Measurements from ENCODE around the gene ADAM30. TPM values are rescaled to one million over a fixed set of nuclear protein-coding genes. Genes with fewer than 3 reads are reported as not detected.

The ADAM30 gene
- total and polyA plus RNA-seq, 8 donors, result not detected

- H3K4me3 ChIP-seq, result no peak overlapping the region
- H3K27me3 ChIP-seq, result no peaks in the 10 kb centered on the region
- H3K36me3 ChIP-seq, result peaks cover 0 to 100% of the 10 kb centered on the region in 2 donors
- no peaks in the 10 kb centered on the region for H3K4me1 ChIP-seq
- H3K27ac ChIP-seq, result no peak overlapping the region
- intact Hi-C loops (cut with DNase I), result no loop called here
- DNase-seq, result no peak
- TF ChIP-seq, protein P1, sequence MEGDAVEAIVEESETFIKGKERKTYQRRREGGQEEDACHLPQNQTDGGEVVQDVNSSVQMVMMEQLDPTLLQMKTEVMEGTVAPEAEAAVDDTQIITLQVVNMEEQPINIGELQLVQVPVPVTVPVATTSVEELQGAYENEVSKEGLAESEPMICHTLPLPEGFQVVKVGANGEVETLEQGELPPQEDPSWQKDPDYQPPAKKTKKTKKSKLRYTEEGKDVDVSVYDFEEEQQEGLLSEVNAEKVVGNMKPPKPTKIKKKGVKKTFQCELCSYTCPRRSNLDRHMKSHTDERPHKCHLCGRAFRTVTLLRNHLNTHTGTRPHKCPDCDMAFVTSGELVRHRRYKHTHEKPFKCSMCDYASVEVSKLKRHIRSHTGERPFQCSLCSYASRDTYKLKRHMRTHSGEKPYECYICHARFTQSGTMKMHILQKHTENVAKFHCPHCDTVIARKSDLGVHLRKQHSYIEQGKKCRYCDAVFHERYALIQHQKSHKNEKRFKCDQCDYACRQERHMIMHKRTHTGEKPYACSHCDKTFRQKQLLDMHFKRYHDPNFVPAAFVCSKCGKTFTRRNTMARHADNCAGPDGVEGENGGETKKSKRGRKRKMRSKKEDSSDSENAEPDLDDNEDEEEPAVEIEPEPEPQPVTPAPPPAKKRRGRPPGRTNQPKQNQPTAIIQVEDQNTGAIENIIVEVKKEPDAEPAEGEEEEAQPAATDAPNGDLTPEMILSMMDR (IDR thresholded peaks at IDR 0.05), result no peak
- no peak for ATAC-seq
- H3K9me3 ChIP-seq, result no peaks in the 10 kb centered on the region
Measured at GRCh38 chr1:119917304-119918055, 21.2 kb upstream of the ADAM30 start.

- DNase-seq (no peak), ATAC-seq (no peak)
- TF ChIP-seq, protein P1 (IDR thresholded peaks at IDR 0.05), result no peak
- Histone ChIP-seq H3K9me3 (no peaks in the 10 kb centered on the region), H3K4me1 (no peaks in the 10 kb centered on the region), H3K4me3 (no peak overlapping the region), H3K27me3 (no peaks in the 10 kb centered on the region), H3K27ac (no peak overlapping the region), H3K36me3 (peaks cover 0 to 88% of the 10 kb centered on the region in 2 donors)
- intact Hi-C loops (cut with DNase I), result no loop called here
Measured at GRCh38 chr1:119915517-119915916, 19.2 kb upstream of the ADAM30 start.

- no peak overlapping the region for H3K27ac ChIP-seq
- no peaks in the 10 kb centered on the region for H3K9me3 ChIP-seq
- no peak for ATAC-seq
- H3K4me3 ChIP-seq, result no peak overlapping the region
- H3K36me3 ChIP-seq, result peaks cover 0 to 73% of the 10 kb centered on the region in 2 donors
- intact Hi-C loops (cut with DNase I), result no loop called here
- TF ChIP-seq, protein P1 (IDR thresholded peaks at IDR 0.05), result no peak
- no peak for DNase-seq
- H3K27me3 ChIP-seq, result no peaks in the 10 kb centered on the region
- no peaks in the 10 kb centered on the region for H3K4me1 ChIP-seq
Measured at GRCh38 chr1:119914071-119914470, 17.8 kb upstream of the ADAM30 start.

DNA sequence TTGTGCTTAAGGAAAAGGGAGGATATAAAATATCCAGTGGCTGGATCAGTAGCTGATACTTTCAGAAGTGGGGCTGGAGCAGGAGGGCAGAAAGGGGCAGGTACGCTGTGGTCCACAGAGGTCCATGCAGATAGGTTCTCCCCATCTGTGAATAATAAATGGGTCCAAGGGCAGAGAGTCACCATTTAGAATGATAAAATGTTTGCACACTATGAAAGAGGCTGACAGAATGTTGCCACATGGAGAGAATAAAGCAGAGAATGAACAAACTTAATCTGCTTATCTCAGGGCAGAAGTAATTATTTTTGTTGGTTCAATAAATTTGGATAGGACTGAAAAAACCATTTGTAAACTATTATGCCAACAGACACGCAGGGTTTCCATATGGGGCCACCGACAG lies 16.6 kb upstream of the ADAM30 start:
- Histone ChIP-seq H3K27me3 (no peaks in the 10 kb centered on the region), H3K27ac (no peak overlapping the region), H3K4me1 (no peaks in the 10 kb centered on the region), H3K9me3 (no peaks in the 10 kb centered on the region), H3K4me3 (no peak overlapping the region), H3K36me3 (peaks cover 0 to 62% of the 10 kb centered on the region in 2 donors)
- DNase-seq (no peak), ATAC-seq (no peak)
- intact Hi-C loops (cut with DNase I), result no loop called here
- TF ChIP-seq, protein P1 (IDR thresholded peaks at IDR 0.05), result no peak

GRCh38 chr1:119911775-119912174 lies 15.5 kb upstream of the ADAM30 start:
- Histone ChIP-seq H3K4me1 (no peaks in the 10 kb centered on the region), H3K36me3 (peaks cover 0 to 50% of the 10 kb centered on the region in 2 donors), H3K4me3 (no peak overlapping the region), H3K27ac (no peak overlapping the region), H3K27me3 (no peaks in the 10 kb centered on the region), H3K9me3 (no peaks in the 10 kb centered on the region)
- no peak for DNase-seq
- intact Hi-C loops (cut with DNase I), result no loop called here
- TF ChIP-seq, protein P1 (IDR thresholded peaks at IDR 0.05), result no peak
- no peak for ATAC-seq
